Effector memory CD4-positive, alpha-beta T cell (primary cell): Measurements from ENCODE around the gene TBCA.

Source experiments
- DNase-seq, 3 donors: peaks; one replicate each; pipeline ENCODE4 v3.0.0-alpha.2; 2020
- H3K27ac ChIP-seq: 2 replicates; pipeline ENCODE4 v1.7.0; 2013; ENCODE audit warnings: mild to moderate bottlenecking, low read length, moderate library complexity; ENCODE audit not compliant: insufficient read depth, poor library complexity, severe bottlenecking
- H3K27me3 ChIP-seq: replicated peaks from 2 replicates; pipeline ENCODE4 v1.7.0; 2013; ENCODE audit warnings: mild to moderate bottlenecking, low read length; ENCODE audit not compliant: insufficient read depth, control insufficient read depth, poor library complexity, severe bottlenecking
- H3K36me3 ChIP-seq: 2 replicates; pipeline ENCODE4 v1.7.0; 2013; ENCODE audit warnings: mild to moderate bottlenecking, low read length, moderate library complexity; ENCODE audit not compliant: control insufficient read depth, insufficient read depth
- H3K4me1 ChIP-seq: 2 replicates; pipeline ENCODE4 v1.7.0; 2013; ENCODE audit warnings: low read length, mild to moderate bottlenecking; ENCODE audit not compliant: control insufficient read depth, insufficient read depth, poor library complexity, severe bottlenecking
- H3K4me3 ChIP-seq: 2 replicates; pipeline ENCODE4 v1.7.0; 2013; ENCODE audit warnings: low read length, low read depth, mild to moderate bottlenecking; ENCODE audit not compliant: insufficient read depth, poor library complexity, severe bottlenecking
- H3K9me3 ChIP-seq: 2 replicates; pipeline ENCODE4 v1.7.0; 2013; ENCODE audit warnings: mild to moderate bottlenecking, low read length, moderate library complexity; ENCODE audit not compliant: control insufficient read depth
- total RNA-seq, 3 donors: gene quantifications; one replicate each; lab custom pipeline; 2026; lab: John Stamatoyannopoulos, UW

Gene TBCA
- total RNA-seq: 26.0 to 34.6 (median 31.0) reads per million in 3 donors

GRCh38 chr5:77775790-77776553 is at the start of gene TBCA:
TSS of gene TBCA (minus strand) at chr5:77776339. CDS start at chr5:77776257, 82 bp downstream.
- peak within 1 kb of the TSS; percentile 48 for H3K4me3 ChIP-seq

GRCh38 chr5:77824981-77825380 is 48.8 kb upstream of the TBCA start:
- Histone ChIP-seq H3K27me3 (no peaks in the 10 kb centered on the region), H3K4me1 (no peaks in the 10 kb centered on the region), H3K27ac (no peak overlapping the region), H3K36me3 (no peaks in the 10 kb centered on the region), H3K4me3 (no peak overlapping the region), H3K9me3 (no peaks in the 10 kb centered on the region)
- no peak for DNase-seq

More at GRCh38 chr5:77775790-77776553, at the start of gene TBCA:
- Histone ChIP-seq H3K27ac (peak within 1 kb of the TSS; percentile 95), H3K36me3 (no peaks in the 10 kb centered on the region), H3K27me3 (no peaks in the 10 kb centered on the region), H3K4me1 (peaks cover 11% of the 10 kb centered on the region), H3K9me3 (no peaks in the 10 kb centered on the region)
- DNase-seq: peak; percentile 86 to 88 (median 88)

- H3K27ac ChIP-seq: no peak overlapping the region
- no peak for DNase-seq
- no peaks in the 10 kb centered on the region for H3K36me3 ChIP-seq
- no peaks in the 10 kb centered on the region for H3K27me3 ChIP-seq
- no peaks in the 10 kb centered on the region for H3K4me1 ChIP-seq
- H3K9me3 ChIP-seq: no peaks in the 10 kb centered on the region
- H3K4me3 ChIP-seq: no peak overlapping the region
Measured at GRCh38 chr5:77816686-77817085, 40.5 kb upstream of the TBCA start.

GRCh38 chr5:77812926-77813589 is 36.9 kb upstream of the TBCA start:
- Histone ChIP-seq H3K9me3 (no peaks in the 10 kb centered on the region), H3K27me3 (no peaks in the 10 kb centered on the region), H3K27ac (no peak overlapping the region), H3K4me3 (no peak overlapping the region), H3K36me3 (no peaks in the 10 kb centered on the region), H3K4me1 (no peaks in the 10 kb centered on the region)
- no peak for DNase-seq

- no peak overlapping the region for H3K27ac ChIP-seq
- H3K27me3 ChIP-seq: no peaks in the 10 kb centered on the region
- H3K4me1 ChIP-seq: no peaks in the 10 kb centered on the region
- DNase-seq: no peak
- no peaks in the 10 kb centered on the region for H3K9me3 ChIP-seq
- no peak overlapping the region for H3K4me3 ChIP-seq
- no peaks in the 10 kb centered on the region for H3K36me3 ChIP-seq
Measured at GRCh38 chr5:77806213-77806843, 30.2 kb upstream of the TBCA start.

GRCh38 chr5:77798456-77798855 is 22.3 kb upstream of the TBCA start:
- Histone ChIP-seq H3K4me1 (no peaks in the 10 kb centered on the region), H3K9me3 (no peaks in the 10 kb centered on the region), H3K4me3 (no peak overlapping the region), H3K27ac (no peak overlapping the region), H3K36me3 (no peaks in the 10 kb centered on the region), H3K27me3 (no peaks in the 10 kb centered on the region)
- DNase-seq: no peak

GRCh38 chr5:77797136-77797535 is 21.0 kb upstream of the TBCA start:
- Histone ChIP-seq H3K4me3 (no peak overlapping the region), H3K36me3 (no peaks in the 10 kb centered on the region), H3K27me3 (no peaks in the 10 kb centered on the region), H3K4me1 (no peaks in the 10 kb centered on the region), H3K27ac (no peak overlapping the region), H3K9me3 (no peaks in the 10 kb centered on the region)
- no peak for DNase-seq

GRCh38 chr5:77795846-77796245 is 19.7 kb upstream of the TBCA start:
- DNase-seq: no peak
- H3K27me3 ChIP-seq: no peaks in the 10 kb centered on the region
- no peaks in the 10 kb centered on the region for H3K4me1 ChIP-seq
- H3K36me3 ChIP-seq: no peaks in the 10 kb centered on the region
- H3K4me3 ChIP-seq: no peak overlapping the region
- no peaks in the 10 kb centered on the region for H3K9me3 ChIP-seq
- H3K27ac ChIP-seq: no peak overlapping the region

- H3K27me3 ChIP-seq: no peaks in the 10 kb centered on the region
- H3K4me3 ChIP-seq: no peak overlapping the region
- no peaks in the 10 kb centered on the region for H3K36me3 ChIP-seq
- no peaks in the 10 kb centered on the region for H3K9me3 ChIP-seq
- H3K27ac ChIP-seq: no peak overlapping the region
- no peak for DNase-seq
- H3K4me1 ChIP-seq: no peaks in the 10 kb centered on the region
Measured at GRCh38 chr5:77795268-77795667, 19.1 kb upstream of the TBCA start.

- Histone ChIP-seq H3K4me1 (no peaks in the 10 kb centered on the region), H3K27me3 (no peaks in the 10 kb centered on the region)
Measured at GRCh38 chr5:77791926-77792325, 15.8 kb upstream of the TBCA start.

More at GRCh38 chr5:77791926-77792325, 15.8 kb upstream of the TBCA start:
- no peak for DNase-seq
- Histone ChIP-seq H3K9me3 (no peaks in the 10 kb centered on the region), H3K27ac (no peak overlapping the region), H3K4me3 (no peak overlapping the region), H3K36me3 (no peaks in the 10 kb centered on the region)
